ENCODE data around the gene HIGD2A.

- no peak for TF ChIP-seq MYC (IDR thresholded peaks at IDR 0.05; ENCODE audit: low read depth, low read length)
- no peak for TF ChIP-seq CTCF (IDR thresholded peaks at IDR 0.05; ENCODE audit: extremely low read depth in 1 of 2, insufficient read depth in 1 of 2, low read depth in 1 of 2, low read length in 2 of 2)
- TF ChIP-seq POLR2A (IDR thresholded peaks at IDR 0.05; ENCODE audit: low read depth, low read length), result no peak
- no peak for TF ChIP-seq EZH2 (IDR thresholded peaks at IDR 0.05; ENCODE audit: borderline replicate concordance, low read depth, low read length, severe bottlenecking)
- no peak for TF ChIP-seq POLR2AphosphoS5 (IDR thresholded peaks at IDR 0.05; ENCODE audit: insufficient read depth, low read depth, low read length)
- no peak for TF ChIP-seq JUN (IDR thresholded peaks at IDR 0.05; ENCODE audit: borderline replicate concordance, insufficient read depth, insufficient read length, low read depth)
These were observed 44.2 kb downstream of the HIGD2A start for GRCh38 chr5:176432707-176433106.
